H54 (cell line): ENCODE results near the gene NEK2.
"Not testable (repeated sequence)": the region's sequence is repeated elsewhere in the genome, so short reads cannot be mapped to it uniquely, and the experiment has no call there.

Experiments
- DNase-seq: peaks from one replicate; pipeline ENCODE4 v3.0.0; 2011; ENCODE audit warnings: low spot score, mixed read lengths; ENCODE audit not compliant: insufficient read length
- FAIRE-seq: peaks from 3 replicates; lab custom pipeline; 2011; peaks lifted over from hg19 to GRCh38; lab: Jason Lieb, UNC
- POLR2A ChIP-seq: IDR thresholded peaks from 2 replicates; pipeline ENCODE4 v1.6.1; 2011; ENCODE audit warnings: low read depth, mild to moderate bottlenecking, low read length

NEK2 gene

GRCh38 chr1:211638246-211638645, 37.2 kb downstream of the NEK2 start:
- no peak for DNase-seq
- TF ChIP-seq POLR2A = no peak
- no peak for FAIRE-seq

- no peak for TF ChIP-seq POLR2A
- FAIRE-seq = no peak
- no peak for DNase-seq
Observed at GRCh38 chr1:211637066-211637465, 38.4 kb downstream of the NEK2 start.

- FAIRE-seq = not testable (repeated sequence)
- DNase-seq = peak; percentile 68
Observed at GRCh38 chr1:211636575-211637029, 38.8 kb downstream of the NEK2 start.

GRCh38 chr1:211635597-211636205, 39.7 kb downstream of the NEK2 start:
- FAIRE-seq = no peak
- DNase-seq = no peak
- no peak for TF ChIP-seq POLR2A

GRCh38 chr1:211634931-211635330, 40.5 kb downstream of the NEK2 start:
- FAIRE-seq = no peak
- TF ChIP-seq POLR2A = no peak

GRCh38 chr1:211634461-211634860, 41.0 kb downstream of the NEK2 start:
- FAIRE-seq = no peak
- DNase-seq = no peak

More at GRCh38 chr1:211634931-211635330, 40.5 kb downstream of the NEK2 start:
- DNase-seq = no peak

GRCh38 chr1:211633524-211633846, 41.9 kb downstream of the NEK2 start:
- TF ChIP-seq POLR2A = no peak
- no peak for FAIRE-seq
- DNase-seq = no peak

More at GRCh38 chr1:211634461-211634860, 41.0 kb downstream of the NEK2 start:
- TF ChIP-seq POLR2A = no peak

- no peak for FAIRE-seq
Observed at GRCh38 chr1:211632808-211633523, 42.5 kb downstream of the NEK2 start.

GRCh38 chr1:211632117-211632807, 43.2 kb downstream of the NEK2 start:
- FAIRE-seq (no peak), DNase-seq (no peak)
- no peak for TF ChIP-seq POLR2A

More at GRCh38 chr1:211632808-211633523, 42.5 kb downstream of the NEK2 start:
- TF ChIP-seq POLR2A = no peak
- DNase-seq = peak; percentile 53

- no peak for FAIRE-seq
Observed at GRCh38 chr1:211631168-211631567, 44.3 kb downstream of the NEK2 start.

GRCh38 chr1:211630236-211631081, 45.0 kb downstream of the NEK2 start:
- no peak for TF ChIP-seq POLR2A
- no peak for FAIRE-seq
- no peak for DNase-seq

More at GRCh38 chr1:211631168-211631567, 44.3 kb downstream of the NEK2 start:
- DNase-seq = no peak
- no peak for TF ChIP-seq POLR2A

- DNase-seq = no peak
- FAIRE-seq = no peak
- no peak for TF ChIP-seq POLR2A
Observed at GRCh38 chr1:211628417-211628816, 47.0 kb downstream of the NEK2 start.

- FAIRE-seq (no peak), DNase-seq (no peak)
- TF ChIP-seq POLR2A = no peak
Observed at GRCh38 chr1:211627259-211627658, 48.2 kb downstream of the NEK2 start.

- DNase-seq, FAIRE-seq: not testable (repeated sequence)
Observed at GRCh38 chr1:211625866-211626265, 49.6 kb downstream of the NEK2 start.
